HG02571 (cell line): Measurements from ENCODE around the gene THBS2.
"Not testable (repeated sequence)": the region's sequence is repeated elsewhere in the genome, so short reads cannot be mapped to it uniquely, and the experiment has no call there.

ENCODE experiments used
- ATAC-seq: cut with Tn5 transposase; IDR thresholded peaks from one replicate; pipeline ENCODE4 v1.9.1; 2021; ENCODE audit warnings: mild to moderate bottlenecking, moderate library complexity; ENCODE audit not compliant: unreplicated experiment

The THBS2 gene

GRCh38 chr6:169273511-169273910, 19.9 kb upstream of the THBS2 start:
- no peak for ATAC-seq

GRCh38 chr6:169271877-169272216, 18.2 kb upstream of the THBS2 start:
- no peak for ATAC-seq

GRCh38 chr6:169271158-169271876, 17.7 kb upstream of the THBS2 start:
- ATAC-seq = no peak

- ATAC-seq = not testable (repeated sequence)
These were observed 16.4 kb upstream of the THBS2 start for GRCh38 chr6:169270077-169270380.

- no peak for ATAC-seq
These were observed 15.8 kb upstream of the THBS2 start for GRCh38 chr6:169269180-169270076.

- ATAC-seq = no peak
These were observed 14.6 kb upstream of the THBS2 start for GRCh38 chr6:169268276-169268675.

GRCh38 chr6:169266746-169267591, 13.3 kb upstream of the THBS2 start:
- ATAC-seq = no peak

- ATAC-seq = no peak
These were observed 12.6 kb upstream of the THBS2 start for GRCh38 chr6:169266261-169266660.

- no peak for ATAC-seq
These were observed 12.0 kb upstream of the THBS2 start for GRCh38 chr6:169265486-169266131.

- no peak for ATAC-seq
These were observed 10.4 kb upstream of the THBS2 start for GRCh38 chr6:169263836-169264608.

- ATAC-seq = no peak
These were observed 9.7 kb upstream of the THBS2 start for GRCh38 chr6:169263374-169263773.

GRCh38 chr6:169262602-169263001, 9.0 kb upstream of the THBS2 start:
- ATAC-seq = not testable (repeated sequence)

- ATAC-seq = no peak
These were observed 2.9 kb upstream of the THBS2 start for GRCh38 chr6:169256518-169256917.

GRCh38 chr6:169256061-169256460, 2.4 kb upstream of the THBS2 start:
- no peak for ATAC-seq

GRCh38 chr6:169255643-169256042, 2.0 kb upstream of the THBS2 start:
- ATAC-seq = no peak

- ATAC-seq = no peak
These were observed 1.0 kb upstream of the THBS2 start for GRCh38 chr6:169254456-169255316.

- no peak for ATAC-seq
These were observed 999 bp downstream of the THBS2 start for GRCh38 chr6:169252505-169253189.

- no peak for ATAC-seq
These were observed 1.7 kb downstream of the THBS2 start for GRCh38 chr6:169251822-169252504.
